ENCODE results near the gene ASF1B. TPM values are rescaled to one million over a fixed set of nuclear protein-coding genes. Genes with fewer than 3 reads are reported as not detected.

Gene ASF1B
- total RNA-seq, 2 donors from 2014 or later: 0.92 to 3.0 TPM

DNA sequence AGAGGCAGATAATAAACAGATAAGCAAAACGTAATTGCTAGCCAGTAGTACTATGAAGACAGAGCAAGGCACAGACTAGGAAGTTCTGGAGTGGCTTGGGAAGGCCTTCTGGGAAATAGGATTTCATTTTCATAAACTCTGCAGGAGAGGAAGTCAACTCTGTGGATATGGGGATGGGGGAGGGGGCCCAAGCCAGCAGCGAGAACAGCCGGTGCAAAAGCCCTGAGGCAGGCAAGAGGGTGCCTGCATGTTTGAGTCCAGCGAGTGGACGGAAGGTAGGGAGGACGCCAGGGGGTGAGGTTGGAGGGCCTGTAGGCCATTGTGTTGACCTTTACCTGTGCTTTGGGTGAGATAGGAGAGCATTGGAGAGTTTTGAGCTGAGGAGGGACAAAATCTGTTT is 9.0 kb upstream of the ASF1B start:
- DNase-seq (no peak), ATAC-seq (no peak)
- intact Hi-C loops (cut with DNase I): loop anchor here in 1 of 2 donors (10.0 kb wide), 1 partner anchor 59 kb away; the partner anchor contains the start of gene ADGRL1

DNA sequence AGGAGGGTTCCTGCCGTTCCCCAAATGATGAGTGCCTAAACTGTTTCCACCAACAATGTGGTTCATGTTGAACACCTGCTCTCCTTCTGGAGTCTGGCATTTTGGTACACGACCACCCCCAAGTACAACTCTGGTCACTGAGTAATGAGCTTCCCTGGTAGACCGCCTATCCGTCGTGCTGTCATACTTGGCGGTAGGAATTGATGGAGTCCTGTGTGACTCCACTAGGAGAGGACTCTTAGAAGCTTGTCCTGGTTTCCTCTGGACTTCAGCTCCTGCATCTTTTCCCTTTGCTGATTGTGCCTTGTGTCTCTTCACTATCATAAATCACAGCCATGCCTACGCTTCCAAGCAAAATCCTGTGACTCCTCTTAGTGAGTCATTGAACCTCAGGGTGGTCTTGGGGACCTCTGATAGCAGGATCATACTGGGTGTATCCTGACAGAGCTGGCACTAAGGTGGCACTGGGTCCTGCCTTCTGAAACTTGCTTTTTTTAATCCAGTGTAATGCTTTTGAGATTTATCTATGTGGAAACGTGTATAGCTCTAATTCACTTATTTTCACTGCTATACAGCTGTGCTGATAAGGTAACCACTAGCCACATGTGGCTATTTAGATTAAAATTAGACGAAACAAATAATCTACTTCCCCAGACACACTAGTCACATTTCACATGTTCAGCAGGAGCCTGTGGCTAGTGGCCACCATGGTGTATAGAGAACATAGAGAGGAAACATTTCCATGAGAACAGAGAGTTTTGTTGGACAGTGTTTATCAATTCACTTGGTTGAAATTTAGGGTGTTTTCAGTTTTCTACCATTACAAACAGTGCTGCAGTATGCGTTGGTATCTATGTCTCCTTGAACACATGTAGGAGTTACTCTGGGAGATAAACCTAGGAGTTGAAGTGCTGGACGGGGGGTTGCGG is 6.1 kb upstream of the ASF1B start:
- DNase-seq: no peak
- intact Hi-C loops (cut with DNase I): loop anchor here in 1 of 2 donors (10.0 kb wide), 1 partner anchor 62 kb away; the partner anchor contains the start of gene ADGRL1

GRCh38 chr19:14141041-14141440 is 4.7 kb upstream of the ASF1B start:
- intact Hi-C loops (cut with DNase I): loop anchor here in 1 of 2 donors (10.0 kb wide), 1 partner anchor 64 kb away; the partner anchor contains the start of gene ADGRL1
- ATAC-seq: no peak
- no peak for DNase-seq

More for the DNA sequence above, 6.1 kb upstream of the ASF1B start:
- ATAC-seq: peak in 1 of 2 donors; percentile 10

DNA sequence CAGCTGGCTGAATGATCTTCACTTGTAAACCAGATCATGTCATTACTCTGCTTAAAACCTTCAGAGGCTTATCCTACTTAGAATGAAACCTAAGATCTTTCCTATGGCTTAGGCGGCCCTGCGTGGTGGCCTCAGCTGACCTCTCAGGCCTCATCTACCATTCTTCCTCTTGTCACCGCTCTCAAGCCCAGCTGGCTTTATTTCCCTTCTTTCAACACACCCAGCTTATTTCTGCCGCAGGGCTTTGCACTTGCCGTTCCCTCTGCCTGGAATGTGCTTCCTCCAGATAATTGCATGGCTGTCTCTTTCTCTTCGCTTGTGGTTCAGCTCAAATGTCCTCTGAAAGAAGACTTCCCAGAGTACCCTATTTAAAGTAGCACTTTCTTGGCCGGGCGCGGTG is 3.6 kb upstream of the ASF1B start:
- intact Hi-C loops (cut with DNase I): loop anchor here in 1 of 2 donors (5.0 to 10.0 kb wide), 2 partner anchors 63 to 65 kb away; partner anchors contain the start of gene ADGRL1
- DNase-seq: no peak
- no peak for ATAC-seq

DNA sequence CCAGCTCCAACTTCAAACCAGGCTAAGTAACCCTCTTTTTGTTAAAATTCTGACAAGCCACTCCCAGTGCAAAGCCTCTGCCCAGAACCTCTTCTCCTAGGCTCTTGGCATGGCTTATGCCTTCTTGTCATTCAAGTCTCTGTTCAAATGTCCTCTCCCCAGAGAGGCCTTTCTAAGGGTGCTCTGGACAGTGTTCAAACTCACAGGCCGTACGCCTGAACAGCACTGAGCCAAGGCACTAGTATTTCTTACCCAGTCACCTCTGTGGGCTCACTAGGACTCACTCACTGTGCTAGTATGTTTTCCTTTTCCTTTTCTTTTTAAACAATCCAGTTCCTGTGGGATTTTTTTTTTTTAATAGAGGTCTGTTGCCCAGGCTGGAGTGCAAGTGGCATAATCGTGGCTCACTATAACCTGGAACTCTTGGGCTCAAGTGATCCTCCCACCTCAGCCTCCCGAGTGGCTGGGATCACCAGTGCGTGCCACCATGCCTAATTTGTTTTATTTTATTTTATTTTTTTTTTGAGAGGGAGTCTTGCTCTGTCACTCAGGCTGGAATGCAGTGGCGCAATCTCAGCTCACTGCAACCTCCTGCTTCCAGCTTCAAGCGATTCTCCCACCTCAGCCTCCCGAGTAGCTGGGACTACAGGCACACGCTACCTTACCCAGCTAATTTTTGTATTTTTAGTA is 2.3 kb upstream of the ASF1B start:
- intact Hi-C loops (cut with DNase I): loop anchor here in 1 of 2 donors (5.0 kb wide), 1 partner anchor 61 kb away; no protein-coding TSS in a partner anchor
- ATAC-seq (no peak), DNase-seq (no peak)

- ATAC-seq (no peak), DNase-seq (no peak)
- intact Hi-C loops (cut with DNase I): loop anchor here in 1 of 2 donors (5.0 kb wide), 1 partner anchor 59 kb away; no protein-coding TSS in a partner anchor
Measured at GRCh38 chr19:14135985-14136508, 342 bp downstream of the ASF1B start.

- intact Hi-C loops (cut with DNase I): loop anchor here in 1 of 2 donors (5.0 kb wide), 1 partner anchor 58 kb away; no protein-coding TSS in a partner anchor
- ATAC-seq (no peak), DNase-seq (no peak)
Measured at GRCh38 chr19:14135355-14135754, 1.0 kb downstream of the ASF1B start.

- peak; percentile 84 to 85 for ATAC-seq
- intact Hi-C loops (cut with DNase I): no loop called here
- no peak for DNase-seq
Measured at GRCh38 chr19:14127929-14128509, 8.4 kb downstream of the ASF1B start.

DNA sequence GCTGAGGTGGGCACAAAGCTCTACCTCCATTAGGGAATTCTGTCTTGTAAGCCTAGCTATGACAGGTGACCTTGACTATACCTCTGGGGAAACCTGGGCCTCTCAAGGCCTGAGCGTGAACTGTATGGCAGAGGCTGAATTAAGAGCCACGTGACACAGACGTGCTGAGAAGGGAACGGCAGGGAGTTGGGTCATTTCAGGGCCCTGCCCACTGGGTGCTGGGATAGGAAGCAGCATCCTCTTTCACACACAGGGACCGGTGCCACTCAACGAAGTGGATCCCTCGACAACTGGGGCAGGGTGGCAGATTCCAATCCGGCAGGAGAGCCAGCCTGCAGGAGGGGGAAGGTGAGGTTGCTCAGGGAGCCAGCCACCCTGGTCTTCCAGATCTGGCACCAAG is 9.2 kb downstream of the ASF1B start:
- intact Hi-C loops (cut with DNase I): no loop called here
- peak; percentile 79 to 88 for ATAC-seq
- DNase-seq: no peak

GRCh38 chr19:14122924-14123323 is 13.5 kb downstream of the ASF1B start:
- DNase-seq: no peak
- no peak for ATAC-seq
- intact Hi-C loops (cut with DNase I): no loop called here

GRCh38 chr19:14120497-14120780 is 15.9 kb downstream of the ASF1B start:
- DNase-seq: no peak
- intact Hi-C loops (cut with DNase I): no loop called here
- ATAC-seq: no peak

DNA sequence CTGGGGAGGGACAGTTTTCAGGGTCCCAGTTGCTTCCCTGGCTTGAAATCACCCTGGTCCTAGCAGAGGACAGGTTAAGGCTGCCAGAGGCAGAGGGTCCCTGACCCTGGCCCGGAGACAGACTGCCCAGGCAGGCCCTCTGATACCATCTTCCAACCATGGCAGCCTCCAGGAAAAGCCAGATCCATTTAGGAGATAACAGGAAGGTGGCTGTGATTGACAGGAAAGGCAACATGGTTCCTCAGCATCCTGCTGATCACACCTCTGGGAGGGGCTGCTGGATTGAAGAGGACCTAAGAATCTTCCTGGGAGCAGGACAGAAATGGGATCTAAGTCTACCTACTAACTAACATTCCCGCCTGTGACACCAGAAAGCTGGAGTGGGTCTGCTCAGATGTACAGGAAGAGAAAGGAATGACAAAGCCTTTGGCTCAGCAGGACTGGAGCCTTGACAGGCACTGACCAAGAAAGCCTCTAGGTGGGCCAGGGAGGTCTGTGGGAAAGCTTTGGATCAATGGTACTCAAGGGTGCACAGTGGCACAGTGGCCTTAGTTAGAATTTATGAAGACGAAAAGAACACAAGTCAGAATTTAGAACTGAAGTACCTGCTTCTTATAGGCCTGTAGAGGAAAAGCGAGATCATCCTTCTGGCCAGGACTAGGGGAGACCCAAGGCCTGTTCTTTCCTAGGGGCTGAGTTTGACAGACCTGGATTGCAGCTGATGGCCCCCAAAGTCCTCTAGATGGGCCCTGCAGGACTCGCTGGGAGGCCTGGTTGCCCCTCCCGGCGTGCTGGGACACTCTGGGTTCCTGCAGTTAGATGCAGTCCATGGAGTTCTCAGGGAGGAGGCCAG is 16.5 kb downstream of the ASF1B start:
- DNase-seq (no peak), ATAC-seq (no peak)
- intact Hi-C loops (cut with DNase I): loop anchor here in 1 of 2 donors (5.0 kb wide), 1 partner anchor 38 kb away; no protein-coding TSS in a partner anchor

GRCh38 chr19:14119146-14119545 is 17.2 kb downstream of the ASF1B start:
- no peak for DNase-seq
- intact Hi-C loops (cut with DNase I): loop anchor here in 1 of 2 donors (5.0 kb wide), 1 partner anchor 37 kb away; no protein-coding TSS in a partner anchor
- no peak for ATAC-seq

GRCh38 chr19:14118165-14119051 is 18.0 kb downstream of the ASF1B start:
- ATAC-seq (peak; percentile 52 to 56), DNase-seq (peak; percentile 88)
- intact Hi-C loops (cut with DNase I): loop anchor here in 1 of 2 donors (5.0 kb wide), 1 partner anchor 36 kb away; no protein-coding TSS in a partner anchor

GRCh38 chr19:14117668-14118164 is 18.7 kb downstream of the ASF1B start, which contains the start of gene PRKACA:
Gene PRKACA, minus strand, starts transcription at chr19:14117762. Its CDS starts 215 bp downstream, at chr19:14117547.
- ATAC-seq: peak; percentile 84 to 93
- DNase-seq: peak; percentile 99
- intact Hi-C loops (cut with DNase I): loop anchor here in 1 of 2 donors (5.0 kb wide), 1 partner anchor 35 kb away; no protein-coding TSS in a partner anchor

DNA sequence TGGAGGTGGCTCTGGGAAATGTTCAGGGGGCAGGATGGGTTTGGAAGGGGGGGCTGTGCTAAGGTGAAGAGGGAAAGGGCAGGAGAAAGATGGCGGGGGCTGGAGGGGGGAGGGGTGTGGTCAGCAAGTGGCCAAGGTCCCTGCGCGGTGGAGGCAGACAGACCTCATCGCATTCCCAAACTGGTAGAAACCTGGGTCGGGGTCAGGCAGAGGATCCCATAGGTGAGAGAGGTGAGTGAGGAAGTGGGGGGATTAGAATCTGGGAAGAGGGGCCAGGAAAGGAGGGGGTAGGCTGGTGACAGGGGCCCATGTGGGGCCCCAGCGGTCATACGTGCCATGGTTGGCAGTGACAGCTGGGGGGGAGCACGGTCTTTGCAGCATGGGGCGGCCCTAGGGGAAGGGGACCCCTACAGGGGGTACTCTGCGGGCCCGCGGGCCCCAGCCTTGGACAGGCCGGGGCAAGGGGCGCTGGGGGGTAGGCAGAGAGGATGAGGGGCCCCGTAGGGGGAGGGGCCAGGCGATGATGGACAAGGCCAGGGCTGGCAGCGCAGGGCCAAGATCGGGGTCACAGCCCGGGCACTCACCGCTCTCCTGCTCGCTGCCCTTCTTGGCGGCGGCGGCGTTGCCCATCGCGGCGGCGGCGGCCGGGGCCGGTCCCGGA is 19.3 kb downstream of the ASF1B start:
- DNase-seq: peak; percentile 55
- intact Hi-C loops (cut with DNase I): loop anchor here in 1 of 2 donors (5.0 kb wide), 1 partner anchor 35 kb away; no protein-coding TSS in a partner anchor
- no peak for ATAC-seq
